GM12891 (cell line): ENCODE measurements around the gene KRTAP9-1.

Experiments used
- PAX5 ChIP-seq: IDR thresholded peaks from 2 replicates; pipeline ENCODE4 v1.6.1; 2011; ENCODE audit warnings: low read length, moderate library complexity, mild to moderate bottlenecking; ENCODE audit not compliant: insufficient read depth, severe bottlenecking
- POLR2A ChIP-seq: IDR thresholded peaks from 2 replicates; pipeline ENCODE4 v1.6.1; 2011; ENCODE audit warnings: low read depth, low read length, control low read depth
- POLR2AphosphoS5 ChIP-seq: IDR thresholded peaks from 2 replicates; pipeline ENCODE4 v1.6.1; 2011; ENCODE audit warnings: low read depth, low read length, control low read depth
- POU2F2 ChIP-seq: IDR thresholded peaks from 2 replicates; pipeline ENCODE4 v1.6.1; 2011; ENCODE audit warnings: low read depth, mild to moderate bottlenecking, control low read depth, low read length, moderate library complexity
- SPI1 ChIP-seq: IDR thresholded peaks from 2 replicates; pipeline ENCODE4 v1.6.1; 2011; ENCODE audit warnings: low read depth, low read length, control low read depth
- TAF1 ChIP-seq: IDR thresholded peaks from 2 replicates; pipeline ENCODE4 v1.6.1; 2011; ENCODE audit warnings: low read depth, low read length, control low read depth

- no peak for TF ChIP-seq POLR2AphosphoS5
- TF ChIP-seq POLR2A: no peak
- no peak for TF ChIP-seq POU2F2
- no peak for TF ChIP-seq TAF1
- no peak for TF ChIP-seq SPI1
- TF ChIP-seq PAX5: no peak
Observed at GRCh38 chr17:41231731-41232130, 42.0 kb downstream of the KRTAP9-1 start.
